GM12891 (cell line): ENCODE measurements around the gene DCAF12L1.

Source experiments
- PAX5 ChIP-seq: IDR thresholded peaks from 2 replicates; pipeline ENCODE4 v1.6.1; 2011; ENCODE audit warnings: low read length, moderate library complexity, mild to moderate bottlenecking; ENCODE audit not compliant: insufficient read depth, severe bottlenecking
- POLR2A ChIP-seq: IDR thresholded peaks from 2 replicates; pipeline ENCODE4 v1.6.1; 2011; ENCODE audit warnings: low read depth, low read length, control low read depth
- POLR2AphosphoS5 ChIP-seq: IDR thresholded peaks from 2 replicates; pipeline ENCODE4 v1.6.1; 2011; ENCODE audit warnings: low read depth, low read length, control low read depth
- SPI1 ChIP-seq: IDR thresholded peaks from 2 replicates; pipeline ENCODE4 v1.6.1; 2011; ENCODE audit warnings: low read depth, low read length, control low read depth
- TAF1 ChIP-seq: IDR thresholded peaks from 2 replicates; pipeline ENCODE4 v1.6.1; 2011; ENCODE audit warnings: low read depth, low read length, control low read depth

DNA sequence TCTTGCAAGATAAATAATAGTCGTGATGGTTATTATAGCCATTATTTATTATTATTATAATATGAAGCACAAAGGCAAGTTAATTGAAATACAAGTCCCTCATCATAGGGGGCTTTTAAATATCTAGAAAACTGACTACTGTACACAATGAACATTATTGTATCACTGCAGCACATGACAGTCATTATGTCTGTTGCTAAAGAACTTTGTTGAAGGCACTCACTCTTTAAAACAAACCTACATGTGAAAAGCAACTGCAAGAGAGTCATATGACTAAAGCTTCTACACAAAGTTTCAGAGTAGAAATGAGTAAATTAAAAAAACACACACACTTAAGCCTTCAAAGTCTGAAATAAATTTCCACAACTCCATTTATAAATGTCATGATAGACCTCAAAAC lies 23.3 kb upstream of the DCAF12L1 start:
- TF ChIP-seq TAF1 (no peak), POLR2AphosphoS5 (no peak), PAX5 (no peak), POLR2A (no peak), SPI1 (no peak)
